HEK293T (cell line): Measurements from ENCODE around the gene ERCC1.

ENCODE experiments used
- CTCF ChIA-PET: fragments of 350-600 bp; formaldehyde crosslinking; extraction: SDS; loops from one replicate; lab custom pipeline; 2021; ENCODE audit warnings: antibody characterized with exemption, inconsistent platforms; lab: Yijun Ruan, JAX
- POLR2A ChIA-PET: fragments of 350-600 bp; formaldehyde crosslinking; extraction: SDS; loops from one replicate; lab custom pipeline; 2020; ENCODE audit warnings: antibody characterized with exemption, inconsistent platforms; lab: Yijun Ruan, JAX
- DNase-seq: peaks from one replicate; pipeline ENCODE4 v3.0.0; 2012; ENCODE audit warnings: mixed read lengths; ENCODE audit errors: extremely low spot score
- ARNT ChIP-seq: fragments of 450-650 bp; IDR thresholded peaks from 2 replicates; pipeline ENCODE4 v1.6.1; 2017; ENCODE audit warnings: mild to moderate bottlenecking
- BHLHE40 ChIP-seq: fragments of 450-650 bp; IDR thresholded peaks from 2 replicates; pipeline ENCODE4 v1.6.1; 2016; ENCODE audit warnings: mild to moderate bottlenecking, moderate library complexity, borderline replicate concordance
- CTBP1 ChIP-seq: fragments of 450-650 bp; IDR thresholded peaks from 2 replicates; pipeline ENCODE4 v1.6.1; 2016; ENCODE audit warnings: borderline replicate concordance
- ELF4 ChIP-seq: fragments of 450-650 bp; IDR thresholded peaks from 2 replicates; pipeline ENCODE4 v1.6.1; 2017; ENCODE audit warnings: antibody characterized with exemption
- FOXA1 ChIP-seq: fragments of 450-650 bp; IDR thresholded peaks from 2 replicates; pipeline ENCODE4 v1.6.1; 2016; ENCODE audit warnings: mild to moderate bottlenecking
- FOXK2 ChIP-seq: fragments of 450-650 bp; IDR thresholded peaks from 2 replicates; pipeline ENCODE4 v1.6.1; 2016; ENCODE audit warnings: mild to moderate bottlenecking
- FOXM1 ChIP-seq: fragments of 450-650 bp; IDR thresholded peaks from 2 replicates; pipeline ENCODE4 v1.6.1; 2017; ENCODE audit warnings: mild to moderate bottlenecking, borderline replicate concordance
- HDGF ChIP-seq: fragments of 450-650 bp; IDR thresholded peaks from 2 replicates; pipeline ENCODE4 v1.6.1; 2017; ENCODE audit warnings: antibody characterized with exemption, borderline replicate concordance
- L3MBTL2 ChIP-seq: fragments of 450-650 bp; conservative IDR thresholded peaks from 2 replicates; pipeline ENCODE4 v1.6.1; 2016; ENCODE audit warnings: mild to moderate bottlenecking
- LEF1 ChIP-seq: fragments of 450-650 bp; IDR thresholded peaks from 2 replicates; pipeline ENCODE4 v1.6.1; 2017; ENCODE audit warnings: mild to moderate bottlenecking, borderline replicate concordance
- NFRKB ChIP-seq: fragments of 450-650 bp; IDR thresholded peaks from 2 replicates; pipeline ENCODE4 v1.6.1; 2016; ENCODE audit warnings: mild to moderate bottlenecking, moderate library complexity
- PKNOX1 ChIP-seq: fragments of 450-650 bp; IDR thresholded peaks from 2 replicates; pipeline ENCODE4 v1.6.1; 2016
- SP1 ChIP-seq: fragments of 450-650 bp; IDR thresholded peaks from 2 replicates; pipeline ENCODE4 v1.6.1; 2017
- SUZ12 ChIP-seq: fragments of 450-650 bp; IDR thresholded peaks from 2 replicates; pipeline ENCODE4 v1.6.1; 2016; ENCODE audit warnings: mild to moderate bottlenecking
- TARDBP ChIP-seq: fragments of 450-650 bp; IDR thresholded peaks from 2 replicates; pipeline ENCODE4 v1.6.1; 2016
- ZNF384 ChIP-seq: fragments of 450-650 bp; IDR thresholded peaks from 2 replicates; pipeline ENCODE4 v1.6.1; 2016

ERCC1 gene

DNA sequence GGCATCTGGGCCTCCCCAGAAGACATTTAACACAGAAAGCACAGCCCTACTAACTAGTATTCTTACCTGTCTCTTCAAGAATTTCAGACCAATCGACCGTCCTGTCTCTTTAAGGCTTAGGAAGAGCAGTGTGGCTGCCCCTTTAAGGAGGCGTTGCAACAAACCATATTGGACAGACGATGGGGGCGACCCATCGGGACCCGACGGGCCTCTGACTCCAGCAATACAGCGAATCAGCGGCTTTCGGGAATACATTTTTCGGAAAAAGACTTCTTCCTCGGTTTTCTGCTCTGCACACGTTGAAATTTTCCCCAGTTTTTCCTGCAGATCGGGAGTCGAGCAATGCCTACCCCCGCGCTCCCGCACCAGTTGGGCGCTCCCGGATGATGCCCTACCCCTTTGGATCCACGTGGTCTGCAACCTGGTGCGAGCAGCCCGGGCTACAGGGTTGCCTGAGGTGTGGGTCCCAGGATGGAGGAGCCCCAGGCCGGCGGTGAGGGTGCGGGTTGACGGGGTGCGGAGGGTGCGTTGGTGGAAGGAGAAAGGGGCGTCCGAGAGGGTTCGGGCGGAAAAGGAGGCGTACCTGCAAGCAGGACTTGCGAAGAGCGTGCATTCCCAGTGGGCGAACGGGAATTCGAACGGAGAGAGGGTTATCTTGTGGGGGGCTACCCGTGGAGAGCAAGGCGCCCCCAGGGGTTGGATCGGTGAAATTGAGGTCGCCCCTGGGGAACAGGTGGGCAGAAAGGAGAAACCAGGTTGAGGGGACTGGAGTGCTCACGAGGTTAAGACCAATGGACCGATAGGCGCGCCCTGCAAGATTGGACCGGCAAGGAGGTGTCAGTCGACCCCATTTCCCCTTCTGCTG, 17.3 kb downstream of the ERCC1 start, which contains the start of gene POLR1G:
Gene POLR1G (plus strand): TSS at position 419 of the 865 bp plus-strand sequence. CDS start 53 bp downstream, at position 472.
- CTCF ChIA-PET = no interaction called here
- TF ChIP-seq PKNOX1 = no peak
- peak; percentile 99 for TF ChIP-seq FOXM1
- TF ChIP-seq ELF4 = peak; percentile 23; the same call in 1 of the 2 replicates
- TF ChIP-seq LEF1 = no peak
- peak; percentile 94 for TF ChIP-seq BHLHE40
- peak; percentile 70 for TF ChIP-seq L3MBTL2
- TF ChIP-seq SP1 = no peak; the same call in 1 of the 2 replicates
- POLR2A ChIA-PET = interaction anchor here (0.7 to 1.3 kb wide), 16 partner anchors 15 to 286 kb away, joined by 3 to 14 read pairs (median 5); partner anchors contain the start of genes ERCC1, QPCTL and RTN2
- peak; percentile 81 for DNase-seq

DNA sequence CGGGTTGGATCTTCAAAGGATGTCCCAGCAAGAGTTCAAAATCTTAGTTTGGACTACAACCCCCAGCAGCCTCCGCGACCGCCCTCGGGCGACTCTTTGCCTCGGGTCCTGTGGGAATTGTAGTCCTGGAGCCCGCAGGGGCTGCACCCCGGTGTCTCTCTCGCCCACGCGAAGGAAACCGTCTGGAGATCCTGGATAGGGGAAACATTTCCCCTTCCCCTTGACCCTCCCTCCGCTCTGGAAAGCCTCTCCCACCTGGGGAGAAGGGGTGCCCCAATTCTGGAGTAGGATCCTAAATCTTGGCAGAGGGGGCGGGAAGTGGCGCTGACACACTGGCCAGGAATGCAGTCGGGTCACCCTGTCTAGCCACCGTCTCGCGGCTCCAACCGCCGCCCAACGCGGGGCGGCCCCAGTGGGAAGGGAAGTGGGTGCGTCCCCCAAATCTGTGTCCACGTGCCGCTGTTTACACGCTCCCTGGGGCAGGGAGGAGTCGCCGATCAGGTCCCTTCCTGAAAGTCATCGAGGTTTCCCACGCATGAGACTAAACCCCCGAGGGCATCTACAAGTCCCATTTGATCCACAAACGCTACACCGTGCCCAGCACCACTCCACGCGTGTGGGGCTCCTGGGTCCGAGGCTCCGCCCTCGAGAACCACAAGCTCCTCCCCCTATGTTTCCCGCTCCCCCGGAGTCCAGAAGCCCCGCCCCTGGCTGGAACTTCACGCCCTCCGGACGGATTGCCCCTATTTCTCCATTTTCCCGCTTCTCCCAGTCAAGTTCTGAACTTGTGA, 18.1 kb downstream of the ERCC1 start:
- POLR2A ChIA-PET = interaction anchor here (1.0 to 2.0 kb wide), 15 partner anchors 16 to 236 kb away, joined by 3 to 14 read pairs (median 5); partner anchors contain the start of genes ERCC1 and RTN2
- no peak for TF ChIP-seq ZNF384
- no peak; the same call in 1 of the 2 replicates for TF ChIP-seq ELF4
- peak; percentile 85 for TF ChIP-seq L3MBTL2
- 0 out of 2 replicates have a peak, but pooled peaks have one; percentile 55 for TF ChIP-seq LEF1
- TF ChIP-seq PKNOX1 = no peak; the same call in 1 of the 2 replicates
- TF ChIP-seq TARDBP = peak; percentile 98
- no peak for TF ChIP-seq FOXM1
- CTCF ChIA-PET = interaction anchor here (1.5 to 1.6 kb wide), 2 partner anchors 34 to 73 kb away, joined by 3 to 6 read pairs; no protein-coding TSS in a partner anchor
- peak; percentile 87 for DNase-seq

GRCh38 chr19:45404557-45405434, 18.9 kb downstream of the ERCC1 start, which contains the start of gene PPP1R13L:
Gene PPP1R13L, minus strand, starts transcription at chr19:45405069. Its CDS starts 6,751 bp downstream, at chr19:45398318.
- TF ChIP-seq ARNT (no peak), ELF4 (no peak), SP1 (no peak), PKNOX1 (no peak), BHLHE40 (no peak), FOXA1 (no peak), SUZ12 (no peak), L3MBTL2 (no peak), FOXK2 (no peak), NFRKB (no peak), ZNF384 (no peak), CTBP1 (no peak), LEF1 (no peak; the same call in 1 of the 2 replicates), TARDBP (no peak), HDGF (no peak)

DNA sequence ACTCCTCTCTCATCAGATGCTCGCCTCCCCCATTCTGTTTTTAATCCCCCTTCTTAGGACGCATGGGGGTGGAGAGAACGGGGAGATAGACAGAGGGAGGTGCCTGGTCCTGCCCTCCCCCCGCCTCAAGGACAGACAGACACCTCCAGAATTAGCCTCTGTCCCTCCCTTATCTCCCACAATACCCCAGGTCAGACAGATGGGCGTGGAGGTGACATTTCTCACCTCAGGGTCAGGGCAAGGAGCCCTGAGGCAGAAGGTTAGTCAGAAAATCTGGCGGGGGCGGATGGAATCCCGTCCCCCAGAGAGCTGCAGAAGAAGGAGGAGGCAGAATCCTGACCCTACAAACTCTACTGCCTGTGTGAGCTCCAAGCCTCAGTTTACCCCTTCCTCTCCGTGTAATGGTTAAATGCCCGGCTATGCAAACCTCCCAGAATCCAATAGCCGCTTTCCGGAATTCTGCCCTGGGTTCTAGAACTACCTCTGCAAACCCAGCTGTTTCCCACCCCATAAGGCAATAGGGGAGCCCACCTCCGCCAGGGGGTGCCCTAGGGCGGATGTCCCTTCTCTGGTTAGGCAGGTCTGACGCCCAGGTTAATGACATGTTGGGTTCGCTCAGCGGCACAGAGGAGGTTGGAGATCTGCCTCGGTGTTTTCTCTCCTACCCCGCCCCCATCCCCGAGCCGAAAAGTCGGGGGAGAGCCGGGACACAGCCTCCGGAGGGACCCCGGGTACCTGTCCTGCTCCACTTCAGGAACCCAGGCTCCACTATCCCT, 19.7 kb downstream of the ERCC1 start:
- TF ChIP-seq LEF1 (no peak), NFRKB (no peak), FOXK2 (no peak), CTBP1 (no peak), L3MBTL2 (no peak)
- DNase-seq = peak; percentile 46
- ChIA-PET CTCF (interaction anchor here (0.5 to 1.6 kb wide), 8 partner anchors 10 to 82 kb away, joined by 3 to 8 read pairs (median 4); no protein-coding TSS in a partner anchor), POLR2A (interaction anchor here (0.7 to 2.1 kb wide), 5 partner anchors 9 to 66 kb away, joined by 3 to 9 read pairs (median 3); partner anchors contain the start of gene ERCC1)

More at GRCh38 chr19:45404557-45405434, 18.9 kb downstream of the ERCC1 start, which contains the start of gene PPP1R13L:
- POLR2A ChIA-PET = interaction anchor here (0.7 to 2.1 kb wide), 5 partner anchors 8 to 65 kb away, joined by 3 to 9 read pairs (median 3); partner anchors contain the start of gene ERCC1
- CTCF ChIA-PET = interaction anchor here (1.0 to 1.6 kb wide), 5 partner anchors 20 to 81 kb away, joined by 3 to 8 read pairs (median 4); no protein-coding TSS in a partner anchor
- peak; percentile 87 for DNase-seq
